Activated naive CD8-positive, alpha-beta T cell treated with anti-CD3 and anti-CD28 coated beads, Interleukin-2, amount 10 ng/mL, durations not matched to agents 7 days and 5 days (primary cell): ENCODE data around the gene UBTF. TPM values are rescaled to one million over a fixed set of nuclear protein-coding genes. Genes with fewer than 3 reads are reported as not detected.

Experiments
- ATAC-seq: fragments of 150-1000 bp; cut with Tn5 transposase; one replicate; pipeline ENCODE4 v1.10.0; 2021; ENCODE audit warnings: low read depth, moderate library complexity
- POLR2A ChIA-PET: fragments of 350-600 bp; sonication (Branson Sonifier 250); formaldehyde crosslinking; loops from one replicate; lab custom pipeline; 2021; ENCODE audit warnings: antibody characterized with exemption; lab: Charles Lee
- DNase-seq: peaks from one replicate; pipeline ENCODE4 v3.0.0; 2021
- H3K27ac Mint-ChIP-seq: one replicate; pipeline ENCODE4 v1.8.0; 2022; ENCODE audit warnings: mild to moderate bottlenecking, mixed read lengths
- H3K27me3 Mint-ChIP-seq: one replicate; pipeline ENCODE4 v1.8.0; 2022; ENCODE audit warnings: mild to moderate bottlenecking, moderate library complexity, mixed read lengths
- H3K36me3 Mint-ChIP-seq: one replicate; pipeline ENCODE4 v1.8.0; 2021; ENCODE audit warnings: mild to moderate bottlenecking, mixed read lengths
- H3K4me1 Mint-ChIP-seq: one replicate; pipeline ENCODE4 v1.8.0; 2021; ENCODE audit warnings: mixed read lengths
- H3K4me3 Mint-ChIP-seq: one replicate; pipeline ENCODE4 v1.8.0; 2022; ENCODE audit warnings: mild to moderate bottlenecking, moderate library complexity, mixed read lengths
- H3K9me3 Mint-ChIP-seq: one replicate; pipeline ENCODE4 v1.8.0; 2021; ENCODE audit warnings: mixed read lengths
- total RNA-seq, 2 experiments: library from RNA; stranded (reverse); gene quantifications; one replicate each; pipeline ENCODE4 v1.2.3, GENCODE V29; 2021

Gene UBTF
- total RNA-seq, 2 experiments from 2014 or later = 183 to 200 TPM

GRCh38 chr17:44233582-44233981 lies 14.1 kb upstream of the UBTF start:
- POLR2A ChIA-PET = no interaction called here
- no peaks in the 10 kb centered on the region for H3K9me3 Mint-ChIP-seq
- no peak for DNase-seq
- no peaks in the 10 kb centered on the region for H3K36me3 Mint-ChIP-seq
- no peak overlapping the region for H3K4me3 Mint-ChIP-seq
- peaks cover 5% of the 10 kb centered on the region for H3K27me3 Mint-ChIP-seq
- H3K4me1 Mint-ChIP-seq = peaks cover 8% of the 10 kb centered on the region
- ATAC-seq = no peak
- no peak overlapping the region for H3K27ac Mint-ChIP-seq

GRCh38 chr17:44232061-44232460 lies 12.6 kb upstream of the UBTF start:
- POLR2A ChIA-PET = no interaction called here
- no peak for ATAC-seq
- Mint-ChIP-seq H3K27me3 (peaks cover 5% of the 10 kb centered on the region), H3K27ac (no peak overlapping the region), H3K4me3 (no peak overlapping the region), H3K9me3 (no peaks in the 10 kb centered on the region), H3K4me1 (peaks cover 8% of the 10 kb centered on the region), H3K36me3 (no peaks in the 10 kb centered on the region)
- no peak for DNase-seq

GRCh38 chr17:44230140-44230539 lies 10.7 kb upstream of the UBTF start:
- DNase-seq (no peak), ATAC-seq (no peak)
- H3K27ac Mint-ChIP-seq = no peak overlapping the region
- peaks cover 5% of the 10 kb centered on the region for H3K27me3 Mint-ChIP-seq
- H3K4me3 Mint-ChIP-seq = no peak overlapping the region
- H3K4me1 Mint-ChIP-seq = peaks cover 4% of the 10 kb centered on the region
- no peaks in the 10 kb centered on the region for H3K9me3 Mint-ChIP-seq
- no peaks in the 10 kb centered on the region for H3K36me3 Mint-ChIP-seq
- POLR2A ChIA-PET = interaction anchor here (0.7 to 1.3 kb wide), 2 partner anchors 85 to 863 kb away, joined by 3 read pairs; no protein-coding TSS in a partner anchor

- DNase-seq (no peak), ATAC-seq (no peak)
- Mint-ChIP-seq H3K36me3 (no peaks in the 10 kb centered on the region), H3K27ac (no peak overlapping the region), H3K4me1 (no peaks in the 10 kb centered on the region), H3K4me3 (no peak overlapping the region), H3K27me3 (peaks cover 8% of the 10 kb centered on the region), H3K9me3 (no peaks in the 10 kb centered on the region)
- POLR2A ChIA-PET = no interaction called here
Measured at GRCh38 chr17:44229090-44229489, 9.6 kb upstream of the UBTF start.

- peaks cover 3% of the 10 kb centered on the region for H3K27me3 Mint-ChIP-seq
- H3K9me3 Mint-ChIP-seq = no peaks in the 10 kb centered on the region
- no peak overlapping the region for H3K4me3 Mint-ChIP-seq
- DNase-seq (no peak), ATAC-seq (no peak)
- peaks cover 2% of the 10 kb centered on the region for H3K36me3 Mint-ChIP-seq
- no peak overlapping the region for H3K27ac Mint-ChIP-seq
- peaks cover 8% of the 10 kb centered on the region for H3K4me1 Mint-ChIP-seq
- POLR2A ChIA-PET = interaction anchor here (1.4 to 1.9 kb wide), 2 partner anchors 11 to 13 kb away, joined by 5 to 7 read pairs; no protein-coding TSS in a partner anchor
Measured at GRCh38 chr17:44223541-44224071, 4.1 kb upstream of the UBTF start.

- DNase-seq (no peak), ATAC-seq (no peak)
- Mint-ChIP-seq H3K36me3 (peaks cover 6% of the 10 kb centered on the region), H3K9me3 (no peaks in the 10 kb centered on the region), H3K27me3 (peaks cover 3% of the 10 kb centered on the region), H3K4me3 (peak overlapping the region; percentile 86), H3K27ac (peak overlapping the region; percentile 88), H3K4me1 (peaks cover 13% of the 10 kb centered on the region)
- POLR2A ChIA-PET = interaction anchor here (0.7 to 6.4 kb wide), 22 partner anchors 8 to 209 kb away, joined by 3 to 82 read pairs (median 5); partner anchors contain the start of genes ATXN7L3, HDAC5, RUNDC3A and SLC25A39
Measured at GRCh38 chr17:44222112-44222869, 2.8 kb upstream of the UBTF start.

- H3K4me3 Mint-ChIP-seq = peak overlapping the region; percentile 86
- peaks cover 3% of the 10 kb centered on the region for H3K27me3 Mint-ChIP-seq
- H3K36me3 Mint-ChIP-seq = peaks cover 9% of the 10 kb centered on the region
- H3K27ac Mint-ChIP-seq = peak overlapping the region; percentile 88
- POLR2A ChIA-PET = interaction anchor here (0.6 to 6.4 kb wide), 23 partner anchors 9 to 210 kb away, joined by 3 to 82 read pairs (median 4); partner anchors contain the start of genes ATXN7L3, HDAC5, RUNDC3A and SLC25A39
- H3K9me3 Mint-ChIP-seq = no peaks in the 10 kb centered on the region
- H3K4me1 Mint-ChIP-seq = peaks cover 16% of the 10 kb centered on the region
- ATAC-seq (no peak), DNase-seq (peak; percentile 59)
Measured at GRCh38 chr17:44221862-44222111, 2.3 kb upstream of the UBTF start.

GRCh38 chr17:44221084-44221861 lies 1.8 kb upstream of the UBTF start:
- Mint-ChIP-seq H3K36me3 (peaks cover 13% of the 10 kb centered on the region), H3K4me3 (peak overlapping the region; percentile 86), H3K27ac (peak overlapping the region; percentile 88), H3K27me3 (peaks cover 3% of the 10 kb centered on the region), H3K9me3 (no peaks in the 10 kb centered on the region), H3K4me1 (peaks cover 21% of the 10 kb centered on the region)
- POLR2A ChIA-PET = interaction anchor here (0.6 to 6.4 kb wide), 27 partner anchors 10 to 210 kb away, joined by 3 to 82 read pairs (median 4); partner anchors contain the start of genes ATXN7L3, HDAC5, RUNDC3A and SLC25A39
- ATAC-seq (peak; percentile 16), DNase-seq (peak; percentile 71)

- peak overlapping the region; percentile 97 for H3K27ac Mint-ChIP-seq
- POLR2A ChIA-PET = interaction anchor here (0.6 to 6.4 kb wide), 21 partner anchors 10 to 154 kb away, joined by 3 to 82 read pairs (median 5); partner anchors contain the start of genes ATXN7L3, LSM12, RUNDC3A and SLC25A39
- DNase-seq (peak; percentile 74), ATAC-seq (peak; percentile 17)
- peak overlapping the region; percentile 93 for H3K4me3 Mint-ChIP-seq
- H3K36me3 Mint-ChIP-seq = peaks cover 21% of the 10 kb centered on the region
- H3K9me3 Mint-ChIP-seq = no peaks in the 10 kb centered on the region
- H3K4me1 Mint-ChIP-seq = peaks cover 30% of the 10 kb centered on the region
- H3K27me3 Mint-ChIP-seq = peaks cover 3% of the 10 kb centered on the region
Measured at GRCh38 chr17:44220213-44221083, 973 bp upstream of the UBTF start.

GRCh38 chr17:44219108-44219615 lies 313 bp downstream of the UBTF start:
- ATAC-seq (peak; percentile 42), DNase-seq (peak; percentile 87)
- H3K27ac Mint-ChIP-seq = no peak overlapping the region
- H3K4me1 Mint-ChIP-seq = peaks cover 39% of the 10 kb centered on the region
- H3K9me3 Mint-ChIP-seq = no peaks in the 10 kb centered on the region
- peaks cover 31% of the 10 kb centered on the region for H3K36me3 Mint-ChIP-seq
- H3K4me3 Mint-ChIP-seq = peak overlapping the region; percentile 16
- H3K27me3 Mint-ChIP-seq = no peaks in the 10 kb centered on the region
- POLR2A ChIA-PET = interaction anchor here (0.8 to 6.4 kb wide), 8 partner anchors 8 to 153 kb away, joined by 3 to 82 read pairs (median 34); partner anchors contain the start of genes LSM12, SLC25A39 and TMUB2

GRCh38 chr17:44218344-44219107 lies 949 bp downstream of the UBTF start:
- no peaks in the 10 kb centered on the region for H3K27me3 Mint-ChIP-seq
- POLR2A ChIA-PET = interaction anchor here (0.6 to 6.4 kb wide), 15 partner anchors 8 to 1272 kb away, joined by 3 to 82 read pairs (median 5); partner anchors contain the start of genes SLC25A39 and TMUB2
- peaks cover 37% of the 10 kb centered on the region for H3K36me3 Mint-ChIP-seq
- DNase-seq = peak; percentile 94
- H3K27ac Mint-ChIP-seq = peak overlapping the region; percentile 94
- H3K4me1 Mint-ChIP-seq = peaks cover 45% of the 10 kb centered on the region
- no peaks in the 10 kb centered on the region for H3K9me3 Mint-ChIP-seq
- ATAC-seq = peak; percentile 46
- H3K4me3 Mint-ChIP-seq = peak overlapping the region; percentile 99
